HUES6 (cell line): ENCODE measurements around the gene DNMT3A.
A peak's percentile ranks its signal among the peaks of the same experiment; 100 is the strongest.
"Not testable (repeated sequence)": the region's sequence is repeated elsewhere in the genome, so short reads cannot be mapped to it uniquely, and the experiment has no call there.

ENCODE experiments used
- H3K27ac ChIP-seq: 2 replicates; pipeline ENCODE4 v1.7.0; 2013; ENCODE audit warnings: low read depth, mild to moderate bottlenecking, low read length, inconsistent platforms
- H3K27me3 ChIP-seq: 2 replicates; pipeline ENCODE4 v1.6.1; 2013; ENCODE audit warnings: low read length; ENCODE audit not compliant: control insufficient read depth, insufficient read depth
- H3K36me3 ChIP-seq: 2 replicates; pipeline ENCODE4 v1.6.1; 2013; ENCODE audit warnings: low read length; ENCODE audit not compliant: control insufficient read depth, insufficient read depth
- H3K4me1 ChIP-seq: 2 replicates; pipeline ENCODE4 v1.6.1; 2013; ENCODE audit warnings: low read length; ENCODE audit not compliant: control insufficient read depth, insufficient read depth
- H3K4me3 ChIP-seq: 2 replicates; pipeline ENCODE4 v1.5.1; 2013; ENCODE audit warnings: low read depth, low read length
- H3K9ac ChIP-seq: one replicate; pipeline ENCODE4 v1.6.1; 2013; ENCODE audit warnings: mild to moderate bottlenecking, low read length
- H3K9me3 ChIP-seq: 2 replicates; pipeline ENCODE4 v1.6.1; 2013; ENCODE audit warnings: low read depth, low read length; ENCODE audit not compliant: control insufficient read depth, insufficient read depth

DNMT3A gene

DNA sequence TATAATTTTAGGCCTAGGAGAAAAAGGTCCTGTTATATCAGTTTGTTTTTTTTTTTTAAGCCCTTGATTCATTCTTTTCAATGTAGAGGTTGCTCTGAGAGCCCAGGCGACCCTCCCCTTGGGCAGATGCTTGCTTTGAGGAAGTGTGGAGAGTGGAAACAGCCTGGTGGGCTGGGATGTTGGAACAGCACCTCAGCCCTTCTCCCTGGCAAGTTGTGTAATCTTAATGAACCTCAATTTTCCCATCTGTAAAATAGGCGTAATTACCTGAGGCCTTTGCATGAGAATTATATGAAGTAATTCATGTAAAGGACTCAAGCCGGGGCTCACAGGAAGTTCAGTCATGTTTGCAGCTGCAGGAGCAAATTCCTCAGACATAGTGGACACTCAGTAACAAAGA is 123.6 kb downstream of the DNMT3A start:
- no peaks in the 10 kb centered on the region for H3K9me3 ChIP-seq
- no peaks in the 10 kb centered on the region for H3K27me3 ChIP-seq
- no peak overlapping the region for H3K27ac ChIP-seq
- H3K4me3 ChIP-seq = no peak overlapping the region
- H3K36me3 ChIP-seq = no peaks in the 10 kb centered on the region
- H3K4me1 ChIP-seq = peaks cover 5% of the 10 kb centered on the region; the same call in 1 of the 2 replicates
- H3K9ac ChIP-seq = no peak overlapping the region

DNA sequence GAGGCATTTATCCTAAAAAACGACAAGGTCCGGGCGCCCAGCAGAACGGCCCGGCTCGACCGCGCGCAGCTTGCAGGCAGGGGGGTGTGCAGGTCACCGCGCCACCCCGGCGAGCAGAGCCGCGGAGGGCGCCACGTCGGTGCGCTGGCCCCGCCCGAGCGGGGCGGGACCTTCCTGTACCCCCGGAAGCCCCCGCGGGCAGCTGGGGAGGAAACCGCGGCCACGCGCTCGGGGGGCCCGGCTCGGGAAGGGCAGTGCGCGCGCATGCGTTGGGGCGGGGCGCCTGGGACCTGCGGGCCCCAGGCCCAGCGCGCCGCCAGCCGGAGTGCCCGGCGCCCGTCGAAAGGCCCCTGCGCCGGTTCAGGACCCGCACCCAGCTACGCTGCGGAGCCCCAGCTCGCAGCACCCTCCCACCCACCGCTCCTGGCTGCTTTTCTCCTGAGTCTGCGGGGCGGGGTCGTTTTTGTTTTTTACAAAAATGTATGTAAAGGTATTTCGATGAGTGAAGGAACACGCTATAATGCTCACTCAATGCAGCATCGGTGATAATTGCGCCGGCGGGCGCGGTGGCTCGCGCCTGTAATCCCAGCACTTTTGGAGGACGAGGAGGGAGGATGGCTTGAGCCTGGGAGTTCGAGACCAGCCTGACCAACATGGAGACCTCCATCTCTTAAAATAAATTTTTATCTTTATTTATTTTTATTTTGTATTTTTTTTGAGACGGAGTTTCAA is 125.6 kb downstream of the DNMT3A start:
- Histone ChIP-seq H3K27ac (no peak overlapping the region), H3K36me3 (no peaks in the 10 kb centered on the region), H3K4me1 (0 out of 2 replicates have a peak, but pooled peaks cover 2% of the 10 kb centered on the region), H3K9ac (peak overlapping the region; percentile 54), H3K9me3 (no peaks in the 10 kb centered on the region), H3K27me3 (no peaks in the 10 kb centered on the region), H3K4me3 (peak overlapping the region; percentile 70)

DNA sequence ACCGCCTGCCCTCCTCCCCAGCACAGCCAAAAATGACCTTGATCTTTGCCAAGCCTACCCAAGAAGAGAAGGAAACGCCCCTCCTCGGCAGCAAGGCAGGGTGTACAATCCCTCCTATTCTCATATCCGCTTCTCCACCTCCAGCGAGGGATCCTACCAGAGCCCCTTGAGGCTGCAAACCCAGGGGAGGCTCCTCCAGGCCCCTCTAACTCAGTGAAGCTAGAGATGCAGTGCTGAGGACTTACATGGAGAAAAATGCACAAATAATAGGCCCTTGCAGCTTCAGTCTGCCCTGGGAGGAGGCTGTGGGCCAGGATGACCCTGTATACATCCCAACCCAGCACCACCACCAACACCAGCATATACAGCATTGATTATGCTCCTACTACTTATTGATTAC is 126.5 kb downstream of the DNMT3A start:
- H3K4me3 ChIP-seq = peak overlapping the region; percentile 70
- H3K36me3 ChIP-seq = no peaks in the 10 kb centered on the region
- H3K9me3 ChIP-seq = no peaks in the 10 kb centered on the region
- H3K4me1 ChIP-seq = 0 out of 2 replicates have a peak, but pooled peaks cover 2% of the 10 kb centered on the region
- H3K9ac ChIP-seq = no peak overlapping the region
- no peak overlapping the region for H3K27ac ChIP-seq
- no peaks in the 10 kb centered on the region for H3K27me3 ChIP-seq

DNA sequence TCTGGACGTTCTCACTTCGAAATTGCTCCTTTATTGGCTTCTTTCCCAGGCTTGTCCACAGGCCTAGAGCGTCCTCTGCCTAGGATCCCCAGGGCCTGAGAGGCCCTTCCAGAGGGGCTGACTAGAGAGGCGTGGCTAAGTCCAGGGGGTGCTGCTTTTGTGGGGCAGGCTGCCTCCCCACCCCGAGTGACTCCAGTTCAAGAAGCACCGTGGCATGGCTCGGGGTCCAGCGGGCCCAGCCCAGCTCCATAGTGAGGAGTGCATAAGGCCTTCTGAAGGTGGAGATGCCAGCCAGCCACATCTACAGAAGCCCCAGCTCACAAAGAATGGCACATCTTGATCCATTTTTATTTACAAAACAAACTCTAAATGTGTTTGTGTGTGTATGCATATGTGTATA is 128.5 kb downstream of the DNMT3A start:
- H3K27ac ChIP-seq = no peak overlapping the region
- H3K9me3 ChIP-seq = no peaks in the 10 kb centered on the region
- H3K4me3 ChIP-seq = no peak overlapping the region
- no peaks in the 10 kb centered on the region for H3K4me1 ChIP-seq
- no peak overlapping the region for H3K9ac ChIP-seq
- no peaks in the 10 kb centered on the region for H3K36me3 ChIP-seq
- no peaks in the 10 kb centered on the region for H3K27me3 ChIP-seq

DNA sequence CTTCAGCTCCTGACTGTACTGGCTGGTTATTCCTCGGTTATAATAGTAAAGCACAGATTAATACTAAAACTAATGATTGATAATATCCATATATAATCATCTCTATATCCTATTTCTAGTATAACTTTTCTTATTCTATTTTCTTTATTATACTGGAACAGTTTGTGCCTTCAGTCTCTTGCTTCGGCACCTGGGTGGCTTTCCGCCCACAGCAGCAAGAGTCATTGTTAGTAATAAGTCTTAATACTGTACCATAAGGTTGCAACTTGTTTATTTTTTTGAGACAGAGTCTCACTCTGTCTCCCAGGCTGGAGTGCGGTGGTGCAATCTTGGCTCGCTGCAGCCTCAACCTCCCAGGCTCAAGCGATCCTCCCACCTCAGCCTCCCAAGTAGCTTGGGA is 130.8 kb downstream of the DNMT3A start:
- H3K27me3 ChIP-seq, H3K9me3 ChIP-seq, H3K4me3 ChIP-seq, H3K27ac ChIP-seq, H3K4me1 ChIP-seq, H3K9ac ChIP-seq, H3K36me3 ChIP-seq: not testable (repeated sequence)

DNA sequence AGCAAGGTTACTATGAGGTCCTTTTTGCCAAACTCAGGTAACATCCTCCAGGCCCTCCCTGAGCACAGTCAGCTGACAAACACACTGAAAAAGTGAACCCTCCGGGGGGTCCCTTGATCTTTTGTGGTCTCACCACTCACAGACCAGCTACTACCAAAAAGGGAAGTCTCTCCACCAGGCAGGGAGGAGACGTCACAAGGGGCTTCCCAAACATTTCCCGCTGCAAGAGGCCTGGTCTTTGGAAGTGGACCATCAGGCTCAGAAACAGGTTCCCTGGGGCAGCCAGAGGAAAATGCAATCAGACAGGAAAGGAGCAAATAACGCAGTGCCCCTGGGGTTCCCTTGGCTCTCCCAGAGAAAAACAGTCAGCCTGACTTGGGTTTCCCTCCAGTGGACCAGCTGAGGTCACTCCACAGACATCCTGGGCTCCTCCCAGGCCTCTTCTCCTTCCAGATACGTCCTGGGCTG is 134.6 kb downstream of the DNMT3A start:
- H3K4me1 ChIP-seq = peaks cover 9% of the 10 kb centered on the region
- H3K27me3 ChIP-seq = no peaks in the 10 kb centered on the region
- H3K27ac ChIP-seq = no peak overlapping the region; the same call in 1 of the 2 replicates
- no peaks in the 10 kb centered on the region for H3K9me3 ChIP-seq
- no peaks in the 10 kb centered on the region for H3K36me3 ChIP-seq
- H3K4me3 ChIP-seq = no peak overlapping the region
- H3K9ac ChIP-seq = peak overlapping the region; percentile 33

DNA sequence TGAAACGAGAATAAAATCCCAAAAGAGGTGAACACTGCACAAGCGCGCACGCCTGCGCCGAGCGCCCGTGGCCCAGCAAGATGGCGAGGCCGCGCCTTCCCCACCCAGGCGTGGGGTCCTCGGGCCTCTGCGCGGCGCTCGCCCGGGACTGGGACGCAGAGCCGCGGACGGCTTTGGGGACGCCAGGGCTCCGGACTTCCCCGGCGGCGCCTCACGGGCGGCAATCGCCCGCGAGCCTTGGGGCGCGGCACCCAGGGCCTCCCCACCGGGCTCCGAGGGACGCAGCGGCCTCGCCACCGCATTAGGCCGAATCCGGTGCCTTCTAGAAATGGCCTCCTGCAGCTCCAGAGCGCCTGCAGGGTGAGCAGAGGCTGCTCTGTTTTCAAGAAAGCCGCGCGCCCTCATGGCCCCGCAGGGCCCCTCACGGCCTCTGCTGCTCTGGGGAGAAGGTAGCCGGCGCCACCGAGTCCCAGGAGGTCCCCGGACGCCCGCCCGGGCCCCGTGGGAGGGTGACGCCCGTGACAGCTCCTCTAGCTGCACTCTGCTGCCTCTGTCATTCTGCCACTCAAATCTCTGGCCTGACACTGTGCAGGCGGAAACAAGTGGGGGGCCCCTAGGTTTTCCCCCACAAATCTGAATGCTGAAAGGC is 137.4 kb downstream of the DNMT3A start:
- H3K27ac ChIP-seq = no peak overlapping the region
- H3K36me3 ChIP-seq = no peaks in the 10 kb centered on the region
- no peak overlapping the region; the same call in 1 of the 2 replicates for H3K4me3 ChIP-seq
- no peak overlapping the region for H3K9ac ChIP-seq
- peaks cover 9% of the 10 kb centered on the region for H3K4me1 ChIP-seq
- no peaks in the 10 kb centered on the region for H3K27me3 ChIP-seq
- no peaks in the 10 kb centered on the region for H3K9me3 ChIP-seq

DNA sequence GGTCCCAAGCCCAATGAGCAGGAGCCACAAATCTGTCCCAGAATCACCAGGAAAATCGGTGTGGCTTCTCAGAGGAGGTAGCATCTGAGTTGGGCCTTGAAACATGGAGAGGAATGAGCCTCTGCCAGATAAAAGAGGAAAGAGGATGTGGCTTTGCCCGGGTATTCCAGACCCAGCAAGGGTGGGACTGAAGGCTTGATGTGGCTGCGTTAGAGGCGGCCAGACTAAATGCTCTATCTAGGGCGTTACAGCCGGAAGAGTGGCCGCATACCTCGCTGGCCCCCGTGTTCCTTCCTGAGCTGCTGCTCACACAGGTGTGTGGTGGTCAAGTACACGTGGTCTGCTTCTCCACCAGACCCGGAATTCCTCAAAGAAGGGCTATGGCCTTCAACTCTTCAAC is 139.4 kb downstream of the DNMT3A start:
- H3K4me1 ChIP-seq = peaks cover 6% of the 10 kb centered on the region
- no peaks in the 10 kb centered on the region for H3K27me3 ChIP-seq
- no peak overlapping the region for H3K9ac ChIP-seq
- H3K4me3 ChIP-seq = no peak overlapping the region
- H3K27ac ChIP-seq = no peak overlapping the region
- H3K9me3 ChIP-seq = no peaks in the 10 kb centered on the region
- no peaks in the 10 kb centered on the region for H3K36me3 ChIP-seq

DNA sequence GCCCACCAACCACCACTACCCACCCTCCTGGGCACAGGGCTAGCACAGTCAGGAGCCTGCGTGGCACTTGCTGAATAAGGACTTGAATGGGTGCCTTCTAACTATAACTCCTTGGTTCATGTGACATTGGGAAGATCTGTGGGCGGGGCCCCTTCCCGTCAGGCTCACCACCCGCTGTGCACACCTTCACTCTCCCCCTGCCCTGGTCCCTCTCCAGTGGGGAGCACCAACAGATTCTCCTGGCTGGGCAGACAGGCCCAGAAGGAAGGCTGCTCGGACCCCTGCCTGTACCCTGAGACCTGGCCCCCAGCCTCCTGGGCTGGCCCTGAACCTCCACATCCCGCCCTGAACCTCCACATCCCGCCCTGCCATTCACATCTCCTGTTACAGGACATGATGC is 139.9 kb downstream of the DNMT3A start:
- Histone ChIP-seq H3K4me1 (peaks cover under 1% of the 10 kb centered on the region; the same call in 1 of the 2 replicates), H3K27ac (no peak overlapping the region), H3K9me3 (no peaks in the 10 kb centered on the region), H3K27me3 (no peaks in the 10 kb centered on the region), H3K9ac (no peak overlapping the region), H3K36me3 (no peaks in the 10 kb centered on the region), H3K4me3 (no peak overlapping the region)

DNA sequence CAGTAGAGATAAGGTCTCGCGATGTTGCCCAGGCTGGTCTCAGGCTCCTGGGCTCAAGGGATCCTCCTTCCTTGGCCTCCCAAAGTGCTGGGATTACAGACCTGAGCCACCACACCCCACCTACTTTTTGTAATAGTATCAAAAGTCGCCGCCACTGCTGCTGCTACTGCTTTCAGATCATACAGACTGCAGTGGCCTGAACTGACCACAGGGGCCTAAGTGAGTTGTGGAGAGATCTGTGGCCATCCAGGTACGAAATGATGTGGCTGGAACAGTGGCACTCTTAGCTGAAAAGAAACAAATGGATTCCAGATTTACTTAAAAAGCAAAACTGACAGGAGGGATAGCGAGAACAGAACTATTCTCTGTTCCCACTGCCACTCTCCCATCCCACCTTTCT is 140.5 kb downstream of the DNMT3A start:
- Histone ChIP-seq H3K4me3 (no peak overlapping the region), H3K27ac (no peak overlapping the region), H3K9me3 (no peaks in the 10 kb centered on the region), H3K4me1 (no peaks in the 10 kb centered on the region), H3K9ac (no peak overlapping the region), H3K27me3 (no peaks in the 10 kb centered on the region), H3K36me3 (no peaks in the 10 kb centered on the region)

DNA sequence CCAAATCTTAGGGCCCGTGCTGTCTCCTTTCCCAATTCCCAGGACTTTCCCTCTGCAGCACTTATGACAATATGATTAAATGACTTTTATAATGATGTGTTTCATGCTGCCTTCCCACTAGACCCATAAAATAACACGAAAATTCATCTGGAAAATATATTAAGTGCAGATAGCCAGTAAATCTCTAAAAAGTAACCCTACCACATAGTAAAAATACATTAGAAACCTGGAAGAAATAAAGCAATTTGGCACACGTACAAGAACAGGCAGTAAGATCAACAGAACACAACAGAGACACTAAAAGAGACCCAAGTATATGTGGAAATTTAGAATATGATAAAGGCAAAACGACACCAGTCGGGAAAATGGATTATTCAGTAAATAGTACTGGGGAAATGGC is 143.1 kb downstream of the DNMT3A start:
- Histone ChIP-seq H3K36me3 (no peaks in the 10 kb centered on the region), H3K9me3 (no peaks in the 10 kb centered on the region), H3K27ac (no peak overlapping the region), H3K4me3 (no peak overlapping the region), H3K9ac (no peak overlapping the region), H3K27me3 (no peaks in the 10 kb centered on the region), H3K4me1 (peaks cover 4% of the 10 kb centered on the region; the same call in 1 of the 2 replicates)
